NCI-H2227 (cell line): ENCODE results near the gene STIM1.
"Not testable (repeated sequence)": the region's sequence is repeated elsewhere in the genome, so short reads cannot be mapped to it uniquely, and the experiment has no call there.

ENCODE experiments used
- DNase-seq: peaks from one replicate; lab custom pipeline; 2025; ENCODE audit not compliant: unreplicated experiment; lab: John Stamatoyannopoulos, UW

STIM1 gene

GRCh38 chr11:3853899-3854659 is 1.4 kb upstream of the STIM1 start:
- DNase-seq, result no peak

DNA sequence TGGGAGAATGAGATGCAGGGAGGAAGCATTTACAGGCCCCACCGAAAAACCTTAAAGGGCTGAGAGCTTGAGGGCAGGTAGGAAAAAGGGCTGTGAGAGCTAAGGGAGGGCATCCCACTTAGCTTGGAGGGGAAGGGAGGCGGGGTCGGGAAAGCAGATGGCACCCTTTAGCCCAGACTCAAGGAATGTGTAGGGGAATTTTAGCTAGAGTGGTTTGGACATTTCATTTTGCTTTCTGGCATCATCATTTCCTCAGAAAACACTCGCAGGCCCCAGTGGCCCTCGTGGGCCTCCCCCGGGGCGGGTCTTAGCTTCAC is 846 bp upstream of the STIM1 start:
- peak; percentile 73 for DNase-seq

DNA sequence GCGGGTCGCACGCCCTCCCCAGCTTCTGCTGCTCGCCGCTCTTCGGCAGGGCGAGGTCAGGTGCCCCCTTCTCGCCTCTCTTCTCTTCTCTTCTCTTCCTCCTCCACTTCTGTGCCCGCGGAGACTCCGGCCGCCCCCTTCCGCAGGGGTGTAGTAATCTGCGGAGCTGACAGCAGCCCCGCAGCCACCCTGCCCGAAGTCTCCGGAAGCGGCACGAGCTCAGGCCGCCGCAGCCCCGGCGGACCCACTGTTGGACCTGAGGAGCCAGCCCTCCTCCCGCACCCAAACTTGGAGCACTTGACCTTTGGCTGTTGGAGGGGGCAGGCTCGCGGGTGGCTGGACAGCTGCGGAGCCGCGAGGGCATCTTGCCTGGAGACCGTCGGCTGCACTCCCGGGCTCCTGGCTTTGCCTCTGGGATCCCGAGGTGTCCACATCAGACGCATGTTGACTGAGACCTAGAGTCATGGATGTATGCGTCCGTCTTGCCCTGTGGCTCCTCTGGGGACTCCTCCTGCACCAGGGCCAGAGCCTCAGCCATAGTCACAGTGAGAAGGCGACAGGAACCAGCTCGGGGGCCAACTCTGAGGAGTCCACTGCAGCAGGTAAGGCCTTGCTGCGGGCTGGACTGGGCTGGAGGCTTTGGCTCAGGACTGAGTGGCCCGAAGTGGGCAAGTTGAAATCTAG is 486 bp downstream of the STIM1 start:
- peak; percentile 64 for DNase-seq

GRCh38 chr11:3856856-3857553 is 1.5 kb downstream of the STIM1 start:
- DNase-seq, result no peak

GRCh38 chr11:3857628-3858027 is 2.2 kb downstream of the STIM1 start:
- DNase-seq, result no peak

- DNase-seq, result peak; percentile 69
These were observed 4.0 kb downstream of the STIM1 start for GRCh38 chr11:3859373-3859881.

DNA sequence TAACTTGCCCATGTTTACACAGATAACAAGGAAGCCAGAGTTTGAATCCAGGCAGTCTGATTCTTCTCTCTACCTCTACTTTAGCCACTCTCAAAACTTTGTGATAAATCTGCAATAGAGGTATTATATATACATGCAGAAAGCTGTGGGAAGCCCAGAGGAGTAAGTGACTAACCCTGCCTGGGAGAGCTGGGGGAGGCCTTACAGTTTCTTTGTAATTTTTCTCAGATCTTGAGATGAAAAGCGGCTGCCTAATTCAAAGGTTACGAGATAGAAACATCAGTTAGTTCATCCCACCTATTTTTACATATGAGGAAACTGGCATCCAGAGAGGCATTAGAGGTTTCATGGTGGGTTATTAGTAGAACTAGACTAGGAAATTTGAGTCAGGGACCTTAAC is 4.9 kb downstream of the STIM1 start:
- no peak for DNase-seq

DNA sequence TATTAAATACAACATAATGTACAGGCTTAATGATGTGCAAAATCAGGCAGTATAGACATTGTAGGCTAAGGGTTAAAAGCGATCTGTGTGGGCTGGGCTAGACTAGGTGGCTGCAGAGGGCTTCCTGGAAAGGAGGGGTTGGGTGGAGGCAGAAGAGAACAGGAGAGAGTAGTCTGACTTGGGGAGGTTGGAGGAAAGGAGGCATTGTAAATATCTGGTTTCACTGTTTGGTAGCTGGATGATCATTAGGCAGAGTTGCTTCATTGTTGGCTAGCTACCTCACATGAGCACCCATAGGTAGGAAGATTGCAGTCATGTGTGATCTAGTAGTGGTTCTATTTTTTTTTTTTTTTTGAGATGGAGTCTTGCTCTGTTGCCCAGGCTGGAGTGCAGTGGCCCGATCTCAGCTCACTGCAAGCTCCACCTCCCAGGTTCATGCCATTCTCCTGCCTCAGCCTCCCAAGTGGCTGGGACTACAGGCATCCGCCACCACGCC is 5.5 kb downstream of the STIM1 start:
- DNase-seq, result not testable (repeated sequence)

DNA sequence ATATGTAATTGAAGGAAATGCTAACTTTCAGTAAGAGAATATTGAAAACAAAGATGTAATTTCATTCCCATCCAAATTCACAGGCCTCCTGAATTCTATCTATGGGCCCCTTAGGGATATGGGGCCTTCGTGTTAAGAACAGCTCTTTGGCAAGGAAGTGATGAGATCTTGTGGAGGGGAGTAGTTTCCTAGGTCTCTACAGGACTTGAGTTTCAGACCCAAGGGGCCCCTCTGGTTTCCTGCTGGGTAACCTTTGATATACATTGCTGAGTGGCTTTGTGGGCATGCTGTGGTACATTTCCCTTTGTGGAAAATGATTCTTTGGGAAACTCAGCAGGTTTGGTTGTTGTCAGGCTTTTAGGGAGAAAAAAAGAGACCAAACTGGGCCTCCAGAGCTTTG is 6.2 kb downstream of the STIM1 start:
- DNase-seq, result no peak

- no peak for DNase-seq
These were observed 10.1 kb downstream of the STIM1 start for GRCh38 chr11:3865388-3866193.

- DNase-seq, result no peak
These were observed 10.7 kb downstream of the STIM1 start for GRCh38 chr11:3866206-3866605.

DNA sequence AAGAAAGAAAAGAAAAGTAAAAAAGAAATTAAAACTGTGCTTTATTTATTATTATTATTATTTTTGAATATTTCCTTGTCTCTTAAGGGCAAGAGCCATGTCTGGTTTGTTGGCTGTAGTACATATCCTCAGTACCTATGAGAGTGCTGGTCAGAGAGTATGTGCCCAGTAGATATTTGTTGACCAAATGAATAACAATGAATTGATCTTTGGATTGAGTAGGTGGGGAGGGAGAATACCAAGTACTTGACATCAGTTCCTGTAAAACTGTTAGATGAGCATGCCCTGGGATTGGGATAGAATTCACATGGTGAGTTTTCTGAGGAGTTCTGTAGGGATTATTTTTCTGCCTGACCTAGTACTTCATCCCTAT is 11.4 kb downstream of the STIM1 start:
- DNase-seq, result no peak

DNA sequence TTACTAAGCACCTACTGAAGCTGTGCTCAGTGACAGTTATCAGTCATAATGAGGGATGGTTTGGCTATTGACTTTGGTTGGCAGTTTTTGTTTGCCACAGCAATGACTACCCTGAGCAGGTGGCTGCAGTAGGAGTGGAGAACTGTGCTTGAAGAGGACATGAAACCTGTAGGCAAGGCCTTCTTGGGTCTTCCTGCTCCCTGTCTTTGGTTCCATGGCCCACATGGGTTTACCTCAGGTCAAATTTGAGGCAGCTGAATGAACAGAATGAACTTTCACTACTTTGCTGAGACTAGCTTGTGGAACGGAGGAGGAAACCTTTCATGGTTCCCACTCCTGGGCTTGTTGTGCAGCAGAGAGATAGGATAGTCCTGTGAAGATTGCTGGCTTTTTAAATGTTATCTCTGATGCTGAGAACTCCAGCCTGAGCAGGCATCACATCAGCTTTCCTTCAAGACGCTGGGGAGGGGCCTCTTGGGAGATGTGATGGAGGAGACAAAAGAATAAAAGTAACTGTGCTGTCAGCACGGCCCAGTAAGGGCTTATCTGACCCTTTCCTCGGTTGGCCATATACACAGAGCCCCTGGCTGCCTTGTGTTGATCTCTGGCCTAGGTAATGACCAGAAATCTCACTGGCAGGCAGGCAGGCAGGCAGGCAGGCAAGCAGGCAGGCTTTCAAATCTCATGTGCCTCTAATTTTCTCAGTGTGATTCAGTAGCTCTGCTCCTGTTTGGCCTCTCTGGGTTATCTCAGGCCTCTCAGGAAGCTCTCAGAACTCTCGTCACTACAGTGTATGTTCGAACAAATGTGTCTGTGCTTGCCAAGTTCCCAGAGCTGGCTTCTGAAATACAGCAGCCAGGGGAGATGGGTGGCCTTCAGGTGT is 12.0 kb downstream of the STIM1 start:
- no peak for DNase-seq

- no peak for DNase-seq
These were observed 18.4 kb downstream of the STIM1 start for GRCh38 chr11:3873712-3874349.

GRCh38 chr11:3876613-3877012 is 21.1 kb downstream of the STIM1 start:
- no peak for DNase-seq

DNA sequence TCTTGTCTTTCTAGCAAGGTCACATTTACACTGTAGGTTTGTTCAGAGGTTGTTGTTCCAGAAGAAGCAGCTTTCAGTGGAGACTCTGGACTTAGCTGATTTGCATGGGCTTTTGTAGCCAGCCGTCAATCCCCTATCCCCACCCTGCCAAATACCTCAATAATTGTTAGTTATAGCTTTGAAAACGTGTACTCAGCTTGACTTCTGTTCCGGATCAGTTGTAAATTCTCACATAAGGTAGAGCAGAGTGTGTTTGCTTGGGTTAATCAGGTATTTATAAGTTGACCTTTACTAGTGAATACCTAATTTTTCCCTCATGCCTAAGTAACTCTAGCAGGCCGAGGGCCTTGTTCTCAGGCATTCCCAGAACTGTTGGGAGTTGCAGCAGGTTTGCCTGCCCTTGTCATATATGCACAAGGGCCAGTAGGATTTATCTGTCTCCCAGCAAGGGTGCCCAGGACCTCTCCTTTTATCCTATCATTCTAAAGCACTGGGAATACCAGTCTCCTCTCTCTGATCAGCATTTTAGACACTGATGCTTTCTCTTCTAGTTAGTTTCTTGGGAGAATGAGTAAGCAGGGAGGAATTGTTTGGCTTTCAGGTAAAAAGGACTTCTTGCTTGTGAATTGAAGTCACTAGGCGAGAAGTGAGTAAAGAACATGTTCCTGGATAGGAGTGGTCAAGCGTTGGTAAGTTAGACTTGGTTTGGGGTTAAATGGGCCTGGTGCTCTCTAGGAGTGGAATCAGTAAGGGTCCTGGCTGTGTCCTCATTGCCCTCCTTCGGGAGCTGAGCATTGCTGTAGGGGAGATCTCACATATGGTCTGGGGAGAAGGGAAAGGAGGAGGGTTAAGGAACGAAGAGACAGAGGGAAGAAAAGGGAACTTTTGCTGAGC is 22.1 kb downstream of the STIM1 start:
- no peak for DNase-seq

- no peak for DNase-seq
These were observed 22.8 kb downstream of the STIM1 start for GRCh38 chr11:3878258-3878584.

GRCh38 chr11:3879216-3879966 is 23.9 kb downstream of the STIM1 start:
- DNase-seq, result peak; percentile 58
